ENCODE data around the gene UBE2K.

- TF ChIP-seq, protein P1, sequence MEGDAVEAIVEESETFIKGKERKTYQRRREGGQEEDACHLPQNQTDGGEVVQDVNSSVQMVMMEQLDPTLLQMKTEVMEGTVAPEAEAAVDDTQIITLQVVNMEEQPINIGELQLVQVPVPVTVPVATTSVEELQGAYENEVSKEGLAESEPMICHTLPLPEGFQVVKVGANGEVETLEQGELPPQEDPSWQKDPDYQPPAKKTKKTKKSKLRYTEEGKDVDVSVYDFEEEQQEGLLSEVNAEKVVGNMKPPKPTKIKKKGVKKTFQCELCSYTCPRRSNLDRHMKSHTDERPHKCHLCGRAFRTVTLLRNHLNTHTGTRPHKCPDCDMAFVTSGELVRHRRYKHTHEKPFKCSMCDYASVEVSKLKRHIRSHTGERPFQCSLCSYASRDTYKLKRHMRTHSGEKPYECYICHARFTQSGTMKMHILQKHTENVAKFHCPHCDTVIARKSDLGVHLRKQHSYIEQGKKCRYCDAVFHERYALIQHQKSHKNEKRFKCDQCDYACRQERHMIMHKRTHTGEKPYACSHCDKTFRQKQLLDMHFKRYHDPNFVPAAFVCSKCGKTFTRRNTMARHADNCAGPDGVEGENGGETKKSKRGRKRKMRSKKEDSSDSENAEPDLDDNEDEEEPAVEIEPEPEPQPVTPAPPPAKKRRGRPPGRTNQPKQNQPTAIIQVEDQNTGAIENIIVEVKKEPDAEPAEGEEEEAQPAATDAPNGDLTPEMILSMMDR (IDR thresholded peaks at IDR 0.05 in 2 of 3, conservative IDR thresholded peaks at IDR 0.05 in 1 of 3; ENCODE audit: control insufficient read depth in 2 of 3, extremely low read depth in 1 of 3, insufficient read depth in 1 of 3, low read depth in 3 of 3, low read length in 3 of 3), result no peak
- no peak for TF ChIP-seq POLR2AphosphoS5 (IDR thresholded peaks at IDR 0.05; ENCODE audit: low read length)
- no peak for TF ChIP-seq BHLHE40 (IDR thresholded peaks at IDR 0.05; ENCODE audit: borderline replicate concordance in 1 of 2, low read depth in 2 of 2, low read length in 1 of 2)
- TF ChIP-seq STAT3 (IDR thresholded peaks at IDR 0.05; ENCODE audit: low read depth, low read length), result no peak
- TF ChIP-seq STAT1 (conservative IDR thresholded peaks at IDR 0.05), result no peak
- TF ChIP-seq MYC (IDR thresholded peaks at IDR 0.05; ENCODE audit: insufficient read depth, insufficient read length, insufficient replicate concordance, low read length, severe bottlenecking), result no peak
- no peak for TF ChIP-seq BMI1 (IDR thresholded peaks at IDR 0.05; ENCODE audit: borderline replicate concordance)
- TF ChIP-seq JUND (IDR thresholded peaks at IDR 0.05; ENCODE audit: low read depth, low read length), result no peak
- no peak for TF ChIP-seq MAX (IDR thresholded peaks at IDR 0.05; ENCODE audit: low read depth, low read length)
- TF ChIP-seq EZH2 (IDR thresholded peaks at IDR 0.05; ENCODE audit: borderline replicate concordance, control insufficient read depth, low read depth, low read length), result no peak
- TF ChIP-seq, protein P2, sequence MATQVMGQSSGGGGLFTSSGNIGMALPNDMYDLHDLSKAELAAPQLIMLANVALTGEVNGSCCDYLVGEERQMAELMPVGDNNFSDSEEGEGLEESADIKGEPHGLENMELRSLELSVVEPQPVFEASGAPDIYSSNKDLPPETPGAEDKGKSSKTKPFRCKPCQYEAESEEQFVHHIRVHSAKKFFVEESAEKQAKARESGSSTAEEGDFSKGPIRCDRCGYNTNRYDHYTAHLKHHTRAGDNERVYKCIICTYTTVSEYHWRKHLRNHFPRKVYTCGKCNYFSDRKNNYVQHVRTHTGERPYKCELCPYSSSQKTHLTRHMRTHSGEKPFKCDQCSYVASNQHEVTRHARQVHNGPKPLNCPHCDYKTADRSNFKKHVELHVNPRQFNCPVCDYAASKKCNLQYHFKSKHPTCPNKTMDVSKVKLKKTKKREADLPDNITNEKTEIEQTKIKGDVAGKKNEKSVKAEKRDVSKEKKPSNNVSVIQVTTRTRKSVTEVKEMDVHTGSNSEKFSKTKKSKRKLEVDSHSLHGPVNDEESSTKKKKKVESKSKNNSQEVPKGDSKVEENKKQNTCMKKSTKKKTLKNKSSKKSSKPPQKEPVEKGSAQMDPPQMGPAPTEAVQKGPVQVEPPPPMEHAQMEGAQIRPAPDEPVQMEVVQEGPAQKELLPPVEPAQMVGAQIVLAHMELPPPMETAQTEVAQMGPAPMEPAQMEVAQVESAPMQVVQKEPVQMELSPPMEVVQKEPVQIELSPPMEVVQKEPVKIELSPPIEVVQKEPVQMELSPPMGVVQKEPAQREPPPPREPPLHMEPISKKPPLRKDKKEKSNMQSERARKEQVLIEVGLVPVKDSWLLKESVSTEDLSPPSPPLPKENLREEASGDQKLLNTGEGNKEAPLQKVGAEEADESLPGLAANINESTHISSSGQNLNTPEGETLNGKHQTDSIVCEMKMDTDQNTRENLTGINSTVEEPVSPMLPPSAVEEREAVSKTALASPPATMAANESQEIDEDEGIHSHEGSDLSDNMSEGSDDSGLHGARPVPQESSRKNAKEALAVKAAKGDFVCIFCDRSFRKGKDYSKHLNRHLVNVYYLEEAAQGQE (IDR thresholded peaks at IDR 0.05; ENCODE audit: low read depth, low read length), result no peak
- TF ChIP-seq POLR2A (IDR thresholded peaks at IDR 0.05; ENCODE audit: low read depth, low read length), result no peak
Measured at GRCh38 chr4:39786838-39787237, 88.9 kb downstream of the UBE2K start.
